PC-3 (cell line): ENCODE data around the gene PLEKHH1.

ENCODE experiments used
- CTCF ChIP-seq: fragments of 300-600 bp; sonication (generic); conservative IDR thresholded peaks from 2 replicates; pipeline ENCODE4 v1.5.1; 2017; ENCODE audit warnings: antibody characterized with exemption, low read depth, mild to moderate bottlenecking, low read length
- EZH2 ChIP-seq: fragments of 300-600 bp; sonication (generic); IDR thresholded peaks from one replicate; pipeline ENCODE4 v1.6.1; 2017; ENCODE audit warnings: antibody characterized with exemption, mild to moderate bottlenecking, low read length; ENCODE audit not compliant: unreplicated experiment

GRCh38 chr14:67571991-67572323 lies 38.9 kb downstream of the PLEKHH1 start:
- TF ChIP-seq CTCF (no peak), EZH2 (no peak)
